Neural progenitor cell (in vitro differentiated cells): ENCODE measurements around the gene IWS1.
"Not testable (repeated sequence)": the region's sequence is repeated elsewhere in the genome, so short reads cannot be mapped to it uniquely, and the experiment has no call there.

ENCODE experiments used
- EZH2 ChIP-seq: fragments of 200-600 bp; sonication (generic); IDR thresholded peaks from 2 replicates; pipeline ENCODE4 v1.6.1; 2017; ENCODE audit warnings: antibody characterized with exemption, mild to moderate bottlenecking, moderate library complexity
- EZH2phosphoT487 ChIP-seq: fragments of 200-600 bp; sonication (generic); IDR thresholded peaks from 2 replicates; pipeline ENCODE4 v1.6.1; 2017; ENCODE audit warnings: antibody characterized with exemption
- TF ChIP-seq, protein P1 (sequence below): fragments of 200-600 bp; sonication (generic); IDR thresholded peaks from 2 replicates; pipeline ENCODE4 v1.5.1; 2017; ENCODE audit warnings: antibody characterized with exemption, mild to moderate bottlenecking

DNA sequence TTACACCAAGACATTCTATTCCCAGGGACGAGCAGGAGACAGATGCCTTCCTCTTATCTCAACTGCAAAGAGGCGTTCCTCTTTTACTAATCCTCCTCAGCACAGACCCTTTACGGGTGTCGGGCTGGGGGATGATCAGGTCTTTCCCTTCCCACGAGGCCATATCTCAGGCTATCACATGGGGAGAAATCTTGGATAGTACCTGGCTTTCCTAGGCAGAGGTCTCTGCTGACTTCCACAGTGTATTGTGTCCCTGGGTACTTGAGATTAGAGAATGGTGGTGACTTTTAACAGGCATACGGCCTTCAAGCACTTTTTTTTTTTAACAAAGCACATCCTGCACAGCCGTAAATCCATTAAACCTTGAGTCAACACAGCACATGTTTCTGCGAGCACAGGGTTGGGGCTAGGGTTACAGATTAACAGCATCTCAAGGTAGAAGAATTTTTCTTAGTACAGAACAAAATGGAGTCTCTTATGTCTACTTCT, 16.8 kb upstream of the IWS1 start:
- TF ChIP-seq, protein P1, sequence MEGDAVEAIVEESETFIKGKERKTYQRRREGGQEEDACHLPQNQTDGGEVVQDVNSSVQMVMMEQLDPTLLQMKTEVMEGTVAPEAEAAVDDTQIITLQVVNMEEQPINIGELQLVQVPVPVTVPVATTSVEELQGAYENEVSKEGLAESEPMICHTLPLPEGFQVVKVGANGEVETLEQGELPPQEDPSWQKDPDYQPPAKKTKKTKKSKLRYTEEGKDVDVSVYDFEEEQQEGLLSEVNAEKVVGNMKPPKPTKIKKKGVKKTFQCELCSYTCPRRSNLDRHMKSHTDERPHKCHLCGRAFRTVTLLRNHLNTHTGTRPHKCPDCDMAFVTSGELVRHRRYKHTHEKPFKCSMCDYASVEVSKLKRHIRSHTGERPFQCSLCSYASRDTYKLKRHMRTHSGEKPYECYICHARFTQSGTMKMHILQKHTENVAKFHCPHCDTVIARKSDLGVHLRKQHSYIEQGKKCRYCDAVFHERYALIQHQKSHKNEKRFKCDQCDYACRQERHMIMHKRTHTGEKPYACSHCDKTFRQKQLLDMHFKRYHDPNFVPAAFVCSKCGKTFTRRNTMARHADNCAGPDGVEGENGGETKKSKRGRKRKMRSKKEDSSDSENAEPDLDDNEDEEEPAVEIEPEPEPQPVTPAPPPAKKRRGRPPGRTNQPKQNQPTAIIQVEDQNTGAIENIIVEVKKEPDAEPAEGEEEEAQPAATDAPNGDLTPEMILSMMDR, result not testable (repeated sequence)
- TF ChIP-seq EZH2, EZH2phosphoT487: not testable (repeated sequence)
